H1 (cell line): ENCODE results near the gene MKI67. TPM values are rescaled to one million over a fixed set of nuclear protein-coding genes. Genes with fewer than 3 reads are reported as not detected.

Experiments
- CREB1 ChIP-seq: IDR thresholded peaks from 2 replicates; pipeline ENCODE4 v1.6.1; 2012; ENCODE audit warnings: inconsistent platforms
- PHF8 ChIP-seq: fragments of 200-600 bp; sonication (generic); conservative IDR thresholded peaks from 2 replicates; pipeline ENCODE4 v1.7.1; 2012; ENCODE audit warnings: low read depth, mild to moderate bottlenecking, inconsistent platforms, low read length, moderate library complexity
- polyA plus RNA-seq, 7 experiments: library from polyadenylated mRNA; depleted of rRNA in 3 of 7; stranded (reverse) in 5 of 7; unstranded in 2 of 7; fragments of >200 nt in 5 of 7; fragments of 200-250 nt in 2 of 7; gene quantifications; 1 replicate in 5 of 7; 2 replicates in 1 of 7; 4 replicates in 1 of 7; pipeline versions ENCODE4 v1.2.1 to v1.2.3, GENCODE V29; 2011 to 2013; ENCODE audit warnings: missing spikeins in 2 of 7, mixed read lengths in 2 of 7
- total RNA-seq: library from RNA; stranded (reverse); fragmentation: NEBNext Ultra II Directional; extraction: Animal tissue kit (Norgen Biotek cat#: 25700); gene quantifications from 2 replicates; pipeline ENCODE4 v1.2.1, GENCODE V29; 2021

Gene MKI67
- total and polyA plus RNA-seq, 2 of the 8 experiments (the other 6 are each of a cell fraction or from before 2014, with no cell fraction given), result 15.8 to 85.1 TPM

- peak; percentile 30; the same call in 1 of the 2 replicates for TF ChIP-seq CREB1
- TF ChIP-seq PHF8, result peak; percentile 71
These were observed at the start of gene MKI67 (continued) for GRCh38 chr10:128125944-128126764.
